ENCODE measurements around the gene PGBD5.

DNA sequence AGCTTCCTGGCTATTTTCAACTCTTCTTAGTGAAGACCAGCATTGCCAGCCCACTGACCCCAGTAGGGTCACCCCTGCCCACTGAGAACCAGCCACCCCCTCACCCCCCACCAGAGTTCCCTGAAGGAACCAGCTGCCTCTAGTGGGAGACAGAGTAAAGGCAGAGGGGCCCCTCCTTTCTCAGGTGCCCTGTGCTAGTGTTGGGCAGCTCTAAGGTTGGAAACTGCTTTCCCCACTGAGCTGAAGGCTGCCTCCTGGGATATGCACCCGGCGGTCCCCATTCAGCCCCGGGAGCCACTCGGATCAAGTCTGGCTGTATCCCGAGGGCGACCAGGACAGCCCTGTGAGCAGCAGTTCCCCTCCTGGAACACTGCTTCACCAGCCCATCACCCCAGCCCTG, 111.0 kb downstream of the PGBD5 start:
- TF ChIP-seq, protein P1, sequence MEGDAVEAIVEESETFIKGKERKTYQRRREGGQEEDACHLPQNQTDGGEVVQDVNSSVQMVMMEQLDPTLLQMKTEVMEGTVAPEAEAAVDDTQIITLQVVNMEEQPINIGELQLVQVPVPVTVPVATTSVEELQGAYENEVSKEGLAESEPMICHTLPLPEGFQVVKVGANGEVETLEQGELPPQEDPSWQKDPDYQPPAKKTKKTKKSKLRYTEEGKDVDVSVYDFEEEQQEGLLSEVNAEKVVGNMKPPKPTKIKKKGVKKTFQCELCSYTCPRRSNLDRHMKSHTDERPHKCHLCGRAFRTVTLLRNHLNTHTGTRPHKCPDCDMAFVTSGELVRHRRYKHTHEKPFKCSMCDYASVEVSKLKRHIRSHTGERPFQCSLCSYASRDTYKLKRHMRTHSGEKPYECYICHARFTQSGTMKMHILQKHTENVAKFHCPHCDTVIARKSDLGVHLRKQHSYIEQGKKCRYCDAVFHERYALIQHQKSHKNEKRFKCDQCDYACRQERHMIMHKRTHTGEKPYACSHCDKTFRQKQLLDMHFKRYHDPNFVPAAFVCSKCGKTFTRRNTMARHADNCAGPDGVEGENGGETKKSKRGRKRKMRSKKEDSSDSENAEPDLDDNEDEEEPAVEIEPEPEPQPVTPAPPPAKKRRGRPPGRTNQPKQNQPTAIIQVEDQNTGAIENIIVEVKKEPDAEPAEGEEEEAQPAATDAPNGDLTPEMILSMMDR (conservative IDR thresholded peaks at IDR 0.05 in 1 of 2, IDR thresholded peaks at IDR 0.05 in 1 of 2; ENCODE audit: low read depth in 1 of 2, low read length in 2 of 2) = no peak
- TF ChIP-seq EZH2 (IDR thresholded peaks at IDR 0.05; ENCODE audit: low read length, missing control alignments) = no peak

Measured in fibroblast of lung (primary cell).